A673 (cell line): ENCODE results near the gene GRP. TPM values are rescaled to one million over a fixed set of nuclear protein-coding genes. Genes with fewer than 3 reads are reported as not detected.

Experiments used
- Bru-seq: library from RNA; stranded (reverse); fragments of 400-500 nt; gene quantifications from one replicate; lab custom pipeline; 2021; lab: Mats Ljungman, UMichigan
- BruChase-seq, 2 experiments: library from RNA; stranded (reverse); fragments of 400-500 nt; gene quantifications; one replicate each; lab custom pipeline; 2021; lab: Mats Ljungman, UMichigan
- BruUV-seq: library from RNA; stranded (reverse); fragments of 400-500 nt; replicated peaks from 2 replicates; lab custom pipeline; 2021; lab: Mats Ljungman, UMichigan
- CTCF ChIA-PET: fragments of 300-600 bp; sonication (Branson Sonifier 250); formaldehyde crosslinking; loops from one replicate; lab custom pipeline; 2022; ENCODE audit warnings: antibody characterized with exemption; lab: Charles Lee
- POLR2A ChIA-PET: fragments of 300-600 bp; sonication (Branson Sonifier 250); formaldehyde crosslinking; loops from one replicate; lab custom pipeline; 2022; ENCODE audit warnings: antibody characterized with exemption; ENCODE audit not compliant: low non-redundant PET; lab: Charles Lee
- DNase-seq: peaks from one replicate; pipeline ENCODE4 v3.0.0-alpha.2; 2015; ENCODE audit warnings: low spot score
- H3K27ac ChIP-seq: fragments of 200-600 bp; sonication (generic); 2 replicates; pipeline ENCODE4 v1.5.1; 2016; ENCODE audit warnings: mixed run types, low read depth, mild to moderate bottlenecking, mixed read lengths, antibody characterized with exemption, low read length; ENCODE audit not compliant: poor library complexity, severe bottlenecking
- H3K27me3 ChIP-seq: fragments of 200-600 bp; sonication (generic); replicated peaks from 2 replicates; pipeline ENCODE4 v1.6.1; 2017; ENCODE audit warnings: mixed run types, low read depth, mild to moderate bottlenecking, mixed read lengths, antibody characterized with exemption, low read length; ENCODE audit not compliant: insufficient read depth, poor library complexity
- H3K36me3 ChIP-seq: fragments of 200-600 bp; sonication (generic); 2 replicates; pipeline ENCODE4 v1.6.1; 2016; ENCODE audit warnings: mixed run types, mild to moderate bottlenecking, mixed read lengths, antibody characterized with exemption, low read length; ENCODE audit not compliant: insufficient read depth, poor library complexity, severe bottlenecking
- H3K4me1 ChIP-seq: fragments of 200-600 bp; sonication (generic); 2 replicates; pipeline ENCODE4 v1.6.1; 2017; ENCODE audit warnings: mixed run types, mild to moderate bottlenecking, mixed read lengths, antibody characterized with exemption, low read length; ENCODE audit not compliant: insufficient read depth, poor library complexity, severe bottlenecking
- H3K4me3 ChIP-seq: fragments of 200-600 bp; sonication (generic); 2 replicates; pipeline ENCODE4 v1.5.1; 2016; ENCODE audit warnings: low read depth, mixed run types, mild to moderate bottlenecking, mixed read lengths, low read length; ENCODE audit not compliant: poor library complexity, severe bottlenecking
- H3K9me3 ChIP-seq: fragments of 200-600 bp; sonication (generic); 2 replicates; pipeline ENCODE4 v1.6.1; 2016; ENCODE audit warnings: mixed run types, low read depth, mild to moderate bottlenecking, mixed read lengths, antibody characterized with exemption, low read length; ENCODE audit not compliant: poor library complexity, severe bottlenecking
- CTCF ChIP-seq: fragments of 300-800, 200-600 bp; sonication (generic); conservative IDR thresholded peaks from 2 replicates; pipeline ENCODE4 v1.5.1; 2017; ENCODE audit warnings: low read depth, mild to moderate bottlenecking, antibody characterized with exemption, low read length, moderate library complexity, mixed read lengths
- EZH2 ChIP-seq: fragments of 200-600 bp; sonication (generic); IDR thresholded peaks from 2 replicates; pipeline ENCODE4 v1.6.1; 2017; ENCODE audit warnings: borderline replicate concordance, low read depth, mild to moderate bottlenecking, mixed read lengths, antibody characterized with exemption, low read length; ENCODE audit not compliant: poor library complexity, severe bottlenecking
- intact Hi-C: fragments of 100-400 bp; cut with micrococcal nuclease; formaldehyde crosslinking; loops from one replicate; pipeline ENCODE4 v1.10.0; 2022; ENCODE audit not compliant: unreplicated experiment
- long read RNA-seq: library from polyadenylated mRNA; stranded (forward); transcript quantifications from one replicate; pipeline ENCODE4 v2.0.0, GENCODE V29; 2022
- total RNA-seq: library from RNA; stranded (reverse); gene quantifications from 2 replicates; pipeline ENCODE4 v1.2.3, GENCODE V29; 2021

The GRP gene
- total RNA-seq (286 and 346 TPM in 2 replicates), Bru-seq, nascent RNA (percentile 98 among the genes with signal in this experiment), BruChase-seq, experiment 1, labeled RNA remaining after a 2-hour chase (percentile 97 among the genes with signal in this experiment), BruChase-seq, experiment 2, labeled RNA remaining after a 6-hour chase (percentile 89 among the genes with signal in this experiment)
- long read RNA-seq, transcript GRP-205 (2 exons, 405 nt): minor isoform, 5 of 315 reads
- long read RNA-seq, transcript GRP-201 (3 exons, 848 nt): major isoform, 92 of 315 reads
- long read RNA-seq, transcript GRP-202 (3 exons, 579 nt): minor isoform, 7 of 315 reads
- long read RNA-seq, transcript GRP-204 (3 exons, 824 nt): minor isoform, 88 of 315 reads
- long read RNA-seq, partial matches to known transcripts: 90 of 315 reads
- long read RNA-seq, other reads (novel, unspliced or antisense): 29 of 315 reads

GRCh38 chr18:59219672-59220163 lies at the start of gene GRP:
GRP (plus strand) TSS chr18:59220158; CDS start chr18:59220266, 108 bp downstream.
- peaks cover 4% of the 10 kb centered on the region for H3K36me3 ChIP-seq
- intact Hi-C loops: loop anchor here (5.0 to 10.0 kb wide), 4 partner anchors 77 to 435 kb away; no protein-coding TSS in a partner anchor
- no TSS peak for BruUV-seq
- POLR2A ChIA-PET: interaction anchor here (0.6 to 1.1 kb wide), 5 partner anchors 9 to 183 kb away, joined by 3 to 14 read pairs (median 7); no protein-coding TSS in a partner anchor
- CTCF ChIA-PET: interaction anchor here (0.6 to 1.2 kb wide), 2 partner anchors 47 to 183 kb away, joined by 3 to 7 read pairs; no protein-coding TSS in a partner anchor
- H3K4me1 ChIP-seq: peaks cover 28% of the 10 kb centered on the region
- peak; percentile 66 for DNase-seq
- peak within 1 kb of the TSS; percentile 90 for H3K27ac ChIP-seq
- H3K27me3 ChIP-seq: no peaks in the 10 kb centered on the region
- H3K4me3 ChIP-seq: peak within 1 kb of the TSS; percentile 86
- no peaks in the 10 kb centered on the region for H3K9me3 ChIP-seq
- 0 out of 2 replicates have a peak, but pooled peaks have one; percentile 8 for TF ChIP-seq CTCF
- TF ChIP-seq EZH2: no peak

- CTCF ChIA-PET: interaction anchor here (0.5 kb wide), 1 partner anchor 47 kb away, joined by 7 read pairs; the partner anchor contains the start of gene GRP
- no TSS peak for BruUV-seq
Measured at GRCh38 chr18:59172664-59173249, 47.2 kb upstream of the GRP start.

More at GRCh38 chr18:59172664-59173249, 47.2 kb upstream of the GRP start:
- TF ChIP-seq EZH2: no peak
- TF ChIP-seq CTCF: no peak
- Histone ChIP-seq H3K9me3 (peaks cover 26% of the 10 kb centered on the region), H3K36me3 (no peaks in the 10 kb centered on the region), H3K27ac (no peak overlapping the region), H3K4me1 (no peaks in the 10 kb centered on the region), H3K27me3 (no peaks in the 10 kb centered on the region), H3K4me3 (no peak overlapping the region)
- DNase-seq: no peak
- intact Hi-C loops: no loop called here
- POLR2A ChIA-PET: interaction anchor here (0.7 kb wide), 1 partner anchor 251 kb away, joined by 5 read pairs; no protein-coding TSS in a partner anchor
